ENCODE results near the gene PHAF1. TPM values are rescaled to one million over a fixed set of nuclear protein-coding genes. Genes with fewer than 3 reads are reported as not detected.

PHAF1 gene
- total RNA-seq, 4 donors from 2014 or later = 11.4 to 18.9 (median 17.5) TPM

- Histone ChIP-seq H3K36me3 (peaks cover 19 to 25% of the 10 kb centered on the region in 2 donors), H3K4me1 (peaks cover 12 to 21% of the 10 kb centered on the region in 2 donors), H3K27ac (no peak overlapping the region), H3K9me3 (no peaks in the 10 kb centered on the region), H3K27me3 (no peaks in the 10 kb centered on the region), H3K4me3 (replicated peaks in 1 of 3) (peak overlapping the region in 1 of 3 donors; percentile 98)
- 27 to 31% methylated on average over 9 of the region's 9 CpGs for WGBS, 2 donors
- no peak for DNase-seq
- TF ChIP-seq POLR2A (IDR thresholded peaks at IDR 0.05) (no peak), CTCF (IDR thresholded peaks at IDR 0.05) (no peak)
- intact Hi-C loops (cut with DNase I) = no loop called here
These were observed 81.8 kb downstream of the PHAF1 start for GRCh38 chr16:67191411-67191994.

- Histone ChIP-seq H3K36me3 (peaks cover 25 to 31% of the 10 kb centered on the region in 2 donors), H3K9me3 (no peaks in the 10 kb centered on the region), H3K4me1 (peaks cover 12 to 21% of the 10 kb centered on the region in 2 donors), H3K27ac (peak within 1 kb of the TSS; percentile 38 to 61 (median 54)), H3K27me3 (no peaks in the 10 kb centered on the region), H3K4me3 (replicated peaks in 1 of 3) (peak within 1 kb of the TSS; percentile 7 to 98 (median 94))
- DNase-seq = peak; percentile 90 to 93
- WGBS, 2 donors = 0 to 1% methylated on average over 14 to 28 of the region's 54 CpGs
- TF ChIP-seq CTCF (IDR thresholded peaks at IDR 0.05) = peak in 2 of 6 experiments; percentile 6 to 16
- TF ChIP-seq POLR2A (IDR thresholded peaks at IDR 0.05) = peak in 1 of 2 donors; percentile 75
- intact Hi-C loops (cut with DNase I) = no loop called here
These were observed 82.4 kb downstream of the PHAF1 start, which contains the start of gene E2F4 for GRCh38 chr16:67191995-67192681. Gene E2F4 (plus strand): TSS chr16:67192155. CDS start chr16:67192228, 73 bp downstream.

DNA sequence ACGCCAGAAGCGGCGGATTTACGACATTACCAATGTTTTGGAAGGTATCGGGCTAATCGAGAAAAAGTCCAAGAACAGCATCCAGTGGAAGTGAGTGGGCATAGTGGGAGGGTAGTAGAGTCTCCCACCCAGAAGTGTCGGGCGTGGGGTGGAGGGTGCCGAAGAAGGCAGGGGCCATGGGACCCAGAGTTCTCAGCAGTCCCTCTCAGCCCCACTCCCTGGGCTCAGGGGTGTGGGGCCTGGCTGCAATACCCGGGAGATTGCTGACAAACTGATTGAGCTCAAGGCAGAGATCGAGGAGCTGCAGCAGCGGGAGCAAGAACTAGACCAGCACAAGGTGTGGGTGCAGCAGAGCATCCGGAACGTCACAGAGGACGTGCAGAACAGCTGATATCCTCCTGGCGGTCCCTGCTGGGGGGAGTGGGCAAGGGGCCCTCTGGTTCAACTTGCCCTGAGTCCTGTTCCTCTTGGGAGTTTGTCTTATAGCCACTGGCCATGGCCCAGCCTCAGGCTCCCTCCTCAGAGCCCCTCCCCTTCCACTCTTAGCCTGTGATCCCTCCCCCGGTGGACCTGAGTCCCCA is 83.1 kb downstream of the PHAF1 start:
- TF ChIP-seq POLR2A (IDR thresholded peaks at IDR 0.05) = no peak
- no peak for TF ChIP-seq CTCF (IDR thresholded peaks at IDR 0.05)
- peaks cover 14 to 23% of the 10 kb centered on the region in 2 donors for H3K4me1 ChIP-seq
- 27 to 37% methylated on average over 17 of the region's 17 CpGs for WGBS, 2 donors

DNA sequence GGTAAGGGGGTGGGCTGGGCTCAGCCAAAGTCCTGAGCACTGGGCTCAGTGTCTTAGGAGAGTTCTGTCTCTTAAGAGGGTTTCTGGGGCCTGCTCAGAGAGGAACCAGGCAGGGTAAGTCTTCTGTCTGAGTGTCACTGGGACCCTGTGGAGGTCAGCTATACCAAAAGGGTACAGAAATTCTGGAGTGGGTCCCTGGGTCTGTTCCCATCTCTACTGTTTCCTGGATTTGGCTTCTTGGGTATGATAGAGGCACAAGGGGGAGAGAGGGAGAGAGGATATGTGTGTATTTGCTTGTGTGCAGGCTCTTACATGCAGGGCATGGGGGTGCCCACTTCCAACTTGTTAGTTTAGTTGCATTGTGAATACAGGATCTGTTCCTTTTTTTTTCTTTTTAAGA is 83.8 kb downstream of the PHAF1 start:
- no peaks in the 10 kb centered on the region for H3K9me3 ChIP-seq
- H3K4me3 ChIP-seq (replicated peaks in 1 of 3) = no peak overlapping the region
- TF ChIP-seq POLR2A (IDR thresholded peaks at IDR 0.05) (no peak), CTCF (IDR thresholded peaks at IDR 0.05) (no peak)
- intact Hi-C loops (cut with DNase I) = no loop called here
- H3K36me3 ChIP-seq = peaks cover 29 to 36% of the 10 kb centered on the region in 2 donors
- peaks cover 20 to 30% of the 10 kb centered on the region in 2 donors for H3K4me1 ChIP-seq
- H3K27me3 ChIP-seq = no peaks in the 10 kb centered on the region
- H3K27ac ChIP-seq = no peak overlapping the region
- no peak for DNase-seq

More for the DNA sequence above, 83.1 kb downstream of the PHAF1 start:
- intact Hi-C loops (cut with DNase I) = no loop called here
- no peaks in the 10 kb centered on the region for H3K9me3 ChIP-seq
- DNase-seq = no peak
- peak overlapping the region; percentile 7 to 98 (median 94) for H3K4me3 ChIP-seq (replicated peaks in 1 of 3)
- no peaks in the 10 kb centered on the region for H3K27me3 ChIP-seq
- H3K36me3 ChIP-seq = peaks cover 29 to 36% of the 10 kb centered on the region in 2 donors
- H3K27ac ChIP-seq = peak overlapping the region in 2 of 3 donors; percentile 54 to 61

Measured in thyroid gland (tissue), 4 donors.